ENCODE results near the gene CARD18.
"Not testable (repeated sequence)": the region's sequence is repeated elsewhere in the genome, so short reads cannot be mapped to it uniquely, and the experiment has no call there.

The CARD18 gene

GRCh38 chr11:105132716-105133511 lies 6.7 kb downstream of the CARD18 start:
- DNase-seq: no peak

DNA sequence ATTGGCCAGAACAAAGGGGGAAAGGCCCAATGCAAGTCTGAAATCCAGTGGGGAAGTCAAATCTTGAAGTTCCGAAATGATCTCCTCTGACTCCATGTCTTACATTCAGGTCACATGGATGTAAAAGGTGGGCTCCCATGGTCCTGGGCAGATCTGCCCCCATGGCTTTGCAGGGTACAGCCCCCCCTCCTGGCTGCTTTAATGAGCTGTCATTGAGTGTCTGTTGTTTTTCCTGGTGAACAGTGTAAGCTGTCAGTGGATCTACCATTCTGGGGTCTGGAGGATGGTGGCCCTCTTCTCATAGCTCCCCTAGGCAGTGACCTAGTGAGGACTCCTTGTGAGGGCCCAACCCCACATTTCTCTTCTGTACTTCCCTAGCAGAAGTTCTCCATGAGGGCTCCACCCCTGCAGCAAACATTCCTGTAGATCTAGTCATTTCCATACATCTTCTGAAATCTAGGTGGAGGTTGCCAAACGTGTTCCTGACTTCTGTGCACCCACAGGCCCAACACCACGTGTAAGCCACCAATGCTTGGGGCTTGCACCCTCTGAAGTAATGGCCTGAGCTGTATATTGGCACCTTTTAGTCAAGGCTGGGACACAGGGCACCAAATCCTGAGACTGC lies 9.3 kb downstream of the CARD18 start:
- no peak for DNase-seq

- DNase-seq: no peak
Measured at GRCh38 chr11:105124756-105125155, 14.8 kb downstream of the CARD18 start.

GRCh38 chr11:105111145-105111944 lies 28.2 kb downstream of the CARD18 start:
- DNase-seq: no peak

DNA sequence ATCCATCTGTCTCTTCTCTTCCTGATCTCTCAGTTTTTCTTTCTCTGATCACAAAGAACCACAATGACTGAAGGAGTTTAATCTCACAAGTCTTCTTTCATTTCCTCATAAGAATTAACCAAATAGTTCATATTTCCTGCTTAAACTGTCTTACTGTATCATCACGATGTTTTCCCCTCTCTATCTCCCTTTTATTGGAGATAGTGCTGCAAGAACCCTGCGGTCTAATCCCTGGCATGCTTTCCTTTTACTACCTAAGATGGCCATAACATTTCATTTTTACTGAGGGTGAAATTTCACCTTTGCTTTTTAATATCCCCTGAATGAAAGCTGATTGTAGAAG lies 28.9 kb downstream of the CARD18 start:
- DNase-seq: peak; percentile 65

DNA sequence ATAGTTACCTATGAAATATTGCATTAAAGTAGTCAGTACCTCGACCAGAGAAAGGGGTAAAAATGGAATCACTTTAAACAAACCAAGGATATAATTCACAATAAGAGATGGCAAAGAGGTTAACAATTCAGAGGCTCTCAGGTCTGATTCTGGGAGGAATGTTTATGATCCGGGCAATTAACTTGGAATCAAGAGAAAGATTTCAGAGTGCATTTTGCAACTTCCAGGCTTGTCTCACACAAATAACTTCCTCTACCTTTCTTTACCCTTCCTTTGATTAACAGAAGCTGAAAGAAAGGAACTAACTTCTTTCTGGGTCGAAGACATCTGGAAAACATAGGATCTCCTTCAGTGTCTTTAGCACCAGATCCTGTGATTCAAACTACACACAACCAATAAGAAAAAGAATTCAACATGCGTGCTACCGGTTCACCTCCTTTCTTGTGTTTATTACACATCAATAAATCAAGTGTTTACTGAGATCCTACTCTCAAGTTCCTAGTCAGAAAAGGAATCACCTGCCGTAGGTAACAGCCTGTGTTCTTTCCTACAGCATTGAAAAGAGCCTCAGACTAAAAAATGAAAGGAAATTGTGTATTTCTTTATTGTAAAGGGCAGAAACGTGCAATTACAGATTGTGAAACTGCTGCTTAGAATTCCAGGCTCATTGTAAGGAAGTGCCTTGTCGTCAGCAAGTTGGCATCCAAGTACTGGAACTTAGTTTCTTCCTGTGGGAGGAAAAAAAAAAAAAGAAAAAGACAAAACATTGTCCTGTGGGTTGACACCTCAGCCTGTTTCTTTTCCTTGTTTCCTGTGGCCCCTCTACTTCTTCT lies 29.5 kb downstream of the CARD18 start:
- DNase-seq: peak; percentile 5

- no peak for DNase-seq
Measured at GRCh38 chr11:105109321-105109720, 30.2 kb downstream of the CARD18 start.

GRCh38 chr11:105108247-105108646 lies 31.3 kb downstream of the CARD18 start:
- no peak for DNase-seq

GRCh38 chr11:105107226-105107825 lies 32.2 kb downstream of the CARD18 start:
- DNase-seq: not testable (repeated sequence)

- no peak for DNase-seq
Measured at GRCh38 chr11:105106140-105106539, 33.4 kb downstream of the CARD18 start.

- DNase-seq: no peak
Measured at GRCh38 chr11:105104292-105104691, 35.3 kb downstream of the CARD18 start.

DNA sequence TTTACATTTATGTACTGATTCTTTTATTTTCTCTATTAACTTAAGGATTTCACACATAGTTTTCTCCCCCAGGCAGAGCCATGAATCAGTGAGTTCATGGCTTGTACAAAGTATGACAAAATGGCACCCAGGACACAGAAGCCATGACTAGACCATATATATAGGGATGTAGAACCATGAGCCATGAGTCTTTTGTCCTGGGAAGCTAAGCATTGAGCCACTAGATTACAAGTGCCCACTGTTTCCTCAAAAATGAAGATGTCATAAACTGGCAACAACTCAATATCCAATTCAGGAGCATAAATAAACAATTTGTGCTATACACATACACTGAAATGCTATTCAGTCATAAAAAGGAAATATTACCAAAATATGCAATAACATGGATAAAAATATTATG lies 36.2 kb downstream of the CARD18 start:
- DNase-seq: no peak

DNA sequence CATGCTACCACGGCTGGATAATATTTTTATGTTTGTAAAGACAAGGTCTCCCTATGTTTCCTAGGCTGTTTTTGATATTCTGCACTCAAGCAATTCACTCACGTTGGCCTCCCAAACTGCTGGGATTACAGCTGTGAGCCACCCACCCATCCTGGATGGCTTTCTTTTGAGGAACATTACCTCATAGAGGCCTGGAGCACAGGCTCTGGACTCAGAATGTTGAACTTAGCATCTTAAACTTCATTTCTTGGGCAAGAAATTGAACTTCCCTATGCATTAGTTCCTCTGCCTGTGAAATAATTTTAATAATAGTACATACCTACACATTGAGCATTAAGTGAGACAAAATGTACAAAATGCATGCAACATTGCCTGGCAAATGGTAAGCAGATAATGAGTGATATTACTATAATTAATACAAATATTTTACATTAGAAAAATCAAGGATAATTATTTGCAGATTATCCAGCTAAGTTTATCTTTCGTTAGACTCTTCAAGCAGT lies 37.4 kb downstream of the CARD18 start:
- not testable (repeated sequence) for DNase-seq

- peak; percentile 56 for DNase-seq
Measured at GRCh38 chr11:105100981-105101630, 38.5 kb downstream of the CARD18 start.

GRCh38 chr11:105100206-105100605 lies 39.4 kb downstream of the CARD18 start:
- DNase-seq: peak; percentile 0

GRCh38 chr11:105099594-105099993 lies 40.0 kb downstream of the CARD18 start:
- DNase-seq: not testable (repeated sequence)

GRCh38 chr11:105092256-105093239 lies 47.0 kb downstream of the CARD18 start:
- DNase-seq: peak; percentile 61
